HEK293T (cell line): ENCODE results near the gene PRKAG2.

Experiments used
- CTCF ChIA-PET: fragments of 350-600 bp; formaldehyde crosslinking; extraction: SDS; loops from one replicate; lab custom pipeline; 2021; ENCODE audit warnings: antibody characterized with exemption, inconsistent platforms; lab: Yijun Ruan, JAX
- POLR2A ChIA-PET: fragments of 350-600 bp; formaldehyde crosslinking; extraction: SDS; loops from one replicate; lab custom pipeline; 2020; ENCODE audit warnings: antibody characterized with exemption, inconsistent platforms; lab: Yijun Ruan, JAX
- DNase-seq: peaks from one replicate; pipeline ENCODE4 v3.0.0; 2012; ENCODE audit warnings: mixed read lengths; ENCODE audit errors: extremely low spot score
- ARNT ChIP-seq: fragments of 450-650 bp; IDR thresholded peaks from 2 replicates; pipeline ENCODE4 v1.6.1; 2017; ENCODE audit warnings: mild to moderate bottlenecking
- BHLHE40 ChIP-seq: fragments of 450-650 bp; IDR thresholded peaks from 2 replicates; pipeline ENCODE4 v1.6.1; 2016; ENCODE audit warnings: mild to moderate bottlenecking, moderate library complexity, borderline replicate concordance
- CTBP1 ChIP-seq: fragments of 450-650 bp; IDR thresholded peaks from 2 replicates; pipeline ENCODE4 v1.6.1; 2016; ENCODE audit warnings: borderline replicate concordance
- ELF4 ChIP-seq: fragments of 450-650 bp; IDR thresholded peaks from 2 replicates; pipeline ENCODE4 v1.6.1; 2017; ENCODE audit warnings: antibody characterized with exemption
- FOXA1 ChIP-seq: fragments of 450-650 bp; IDR thresholded peaks from 2 replicates; pipeline ENCODE4 v1.6.1; 2016; ENCODE audit warnings: mild to moderate bottlenecking
- FOXK2 ChIP-seq: fragments of 450-650 bp; IDR thresholded peaks from 2 replicates; pipeline ENCODE4 v1.6.1; 2016; ENCODE audit warnings: mild to moderate bottlenecking
- FOXM1 ChIP-seq: fragments of 450-650 bp; IDR thresholded peaks from 2 replicates; pipeline ENCODE4 v1.6.1; 2017; ENCODE audit warnings: mild to moderate bottlenecking, borderline replicate concordance
- HDGF ChIP-seq: fragments of 450-650 bp; IDR thresholded peaks from 2 replicates; pipeline ENCODE4 v1.6.1; 2017; ENCODE audit warnings: antibody characterized with exemption, borderline replicate concordance
- L3MBTL2 ChIP-seq: fragments of 450-650 bp; conservative IDR thresholded peaks from 2 replicates; pipeline ENCODE4 v1.6.1; 2016; ENCODE audit warnings: mild to moderate bottlenecking
- LEF1 ChIP-seq: fragments of 450-650 bp; IDR thresholded peaks from 2 replicates; pipeline ENCODE4 v1.6.1; 2017; ENCODE audit warnings: mild to moderate bottlenecking, borderline replicate concordance
- NFRKB ChIP-seq: fragments of 450-650 bp; IDR thresholded peaks from 2 replicates; pipeline ENCODE4 v1.6.1; 2016; ENCODE audit warnings: mild to moderate bottlenecking, moderate library complexity
- SP1 ChIP-seq: fragments of 450-650 bp; IDR thresholded peaks from 2 replicates; pipeline ENCODE4 v1.6.1; 2017
- SUZ12 ChIP-seq: fragments of 450-650 bp; IDR thresholded peaks from 2 replicates; pipeline ENCODE4 v1.6.1; 2016; ENCODE audit warnings: mild to moderate bottlenecking
- TARDBP ChIP-seq: fragments of 450-650 bp; IDR thresholded peaks from 2 replicates; pipeline ENCODE4 v1.6.1; 2016
- ZNF384 ChIP-seq: fragments of 450-650 bp; IDR thresholded peaks from 2 replicates; pipeline ENCODE4 v1.6.1; 2016
- TF ChIP-seq, protein P1 (sequence below): fragments of 450-650 bp; IDR thresholded peaks from 2 replicates; pipeline ENCODE4 v1.6.1; 2016

PRKAG2 gene

DNA sequence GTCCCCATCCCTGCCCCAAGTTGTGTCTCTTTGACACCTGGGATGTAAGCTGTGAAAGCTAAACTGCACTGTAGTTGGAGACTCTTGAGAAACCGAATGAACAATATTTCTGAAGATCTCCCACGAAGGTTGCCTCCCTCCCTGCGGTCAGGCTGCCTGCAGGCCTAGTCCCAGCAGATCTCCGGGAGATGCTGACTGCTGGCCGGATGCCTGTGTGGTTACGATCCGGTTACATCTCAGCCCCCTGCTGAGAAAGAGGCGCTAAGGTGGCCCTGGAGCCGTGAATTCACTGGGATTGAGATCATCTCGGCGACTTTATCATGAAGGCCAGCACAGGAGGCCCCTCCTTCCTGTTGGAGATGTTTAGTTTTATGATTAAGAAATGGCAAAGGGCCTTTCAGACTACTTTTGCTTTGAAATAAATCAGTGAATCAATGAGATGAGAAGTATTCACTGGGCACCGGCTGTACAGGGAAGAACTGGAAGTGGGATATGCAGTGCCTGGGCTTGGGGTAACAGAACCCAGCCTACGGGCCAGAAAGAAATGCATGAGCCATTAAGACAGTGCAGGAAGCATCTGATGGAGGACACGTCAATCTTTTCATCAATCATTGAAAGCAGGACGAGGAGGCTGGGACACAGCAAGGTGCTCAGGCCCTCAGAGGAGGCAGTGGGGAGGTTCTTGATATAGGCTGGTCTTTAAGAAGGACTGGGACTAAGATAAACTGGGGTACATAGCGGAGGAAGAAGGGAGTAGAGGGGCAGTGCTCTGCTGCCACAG lies 177.6 kb downstream of the PRKAG2 start:
- no peak for TF ChIP-seq SUZ12
- TF ChIP-seq TARDBP, result no peak
- TF ChIP-seq LEF1, result no peak
- no peak for TF ChIP-seq CTBP1
- POLR2A ChIA-PET, result no interaction called here
- DNase-seq, result peak; percentile 62
- CTCF ChIA-PET, result no interaction called here

DNA sequence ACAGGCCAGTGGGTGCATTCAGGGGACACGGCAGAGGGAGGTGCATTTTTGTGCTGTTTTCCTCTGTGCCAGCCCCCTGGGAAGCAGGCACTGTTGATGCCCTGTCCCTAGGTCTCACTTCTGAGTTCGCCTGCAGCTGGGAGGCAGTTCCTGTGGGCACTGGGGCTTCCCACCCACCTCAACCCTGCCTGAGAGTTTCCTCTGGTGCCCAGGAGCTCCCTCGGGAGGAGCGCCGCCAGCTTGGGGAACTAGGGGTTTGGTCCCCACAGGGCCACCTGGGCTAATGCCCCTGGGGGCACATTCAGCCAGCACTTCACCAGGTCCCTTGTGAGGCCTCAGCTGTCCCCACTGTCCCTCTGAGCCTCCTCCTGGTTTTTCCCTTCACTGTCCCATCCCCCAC lies 179.0 kb downstream of the PRKAG2 start:
- TF ChIP-seq ARNT (no peak), FOXK2 (no peak), FOXA1 (no peak), LEF1 (no peak), ELF4 (no peak), SUZ12 (no peak), BHLHE40 (no peak), CTBP1 (no peak), HDGF (no peak), SP1 (no peak), L3MBTL2 (no peak), NFRKB (no peak), ZNF384 (no peak), TARDBP (no peak), FOXM1 (no peak)
- TF ChIP-seq, protein P1, sequence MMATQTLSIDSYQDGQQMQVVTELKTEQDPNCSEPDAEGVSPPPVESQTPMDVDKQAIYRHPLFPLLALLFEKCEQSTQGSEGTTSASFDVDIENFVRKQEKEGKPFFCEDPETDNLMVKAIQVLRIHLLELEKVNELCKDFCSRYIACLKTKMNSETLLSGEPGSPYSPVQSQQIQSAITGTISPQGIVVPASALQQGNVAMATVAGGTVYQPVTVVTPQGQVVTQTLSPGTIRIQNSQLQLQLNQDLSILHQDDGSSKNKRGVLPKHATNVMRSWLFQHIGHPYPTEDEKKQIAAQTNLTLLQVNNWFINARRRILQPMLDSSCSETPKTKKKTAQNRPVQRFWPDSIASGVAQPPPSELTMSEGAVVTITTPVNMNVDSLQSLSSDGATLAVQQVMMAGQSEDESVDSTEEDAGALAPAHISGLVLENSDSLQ, result no peak
- ChIA-PET POLR2A (no interaction called here), CTCF (interaction anchor here (0.7 to 2.8 kb wide), 4 partner anchors 8 to 341 kb away, joined by 3 to 13 read pairs (median 4); no protein-coding TSS in a partner anchor)

DNA sequence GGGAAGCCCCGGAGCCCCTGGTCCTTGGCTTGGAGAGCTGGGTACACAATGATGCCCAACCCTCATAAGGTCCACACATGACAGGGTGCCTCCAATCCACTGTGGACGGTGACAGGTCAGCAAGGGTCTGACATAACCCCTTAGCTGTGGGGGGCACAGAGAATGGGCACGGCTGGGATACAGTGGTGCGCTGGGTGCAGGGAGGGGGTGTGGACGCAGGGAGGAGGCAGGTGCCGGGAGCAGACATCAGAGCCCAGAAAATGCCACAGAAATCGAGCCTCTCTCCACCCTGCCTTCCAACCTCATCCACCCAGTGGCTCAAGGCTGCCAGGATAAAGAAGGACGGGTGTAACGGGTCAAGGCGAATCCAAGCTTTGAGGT lies 179.4 kb downstream of the PRKAG2 start:
- DNase-seq, result no peak
- TF ChIP-seq FOXA1 (no peak), TARDBP (no peak), ELF4 (no peak), ARNT (no peak), FOXK2 (no peak), SUZ12 (no peak), BHLHE40 (no peak), HDGF (no peak), FOXM1 (no peak), L3MBTL2 (no peak), CTBP1 (no peak), LEF1 (no peak), SP1 (no peak), ZNF384 (no peak), NFRKB (no peak)
- TF ChIP-seq, protein P1, result no peak
- ChIA-PET POLR2A (no interaction called here), CTCF (interaction anchor here (0.7 to 2.8 kb wide), 5 partner anchors 8 to 342 kb away, joined by 3 to 13 read pairs (median 4); no protein-coding TSS in a partner anchor)

More for the DNA sequence above, 179.0 kb downstream of the PRKAG2 start:
- DNase-seq, result no peak

DNA sequence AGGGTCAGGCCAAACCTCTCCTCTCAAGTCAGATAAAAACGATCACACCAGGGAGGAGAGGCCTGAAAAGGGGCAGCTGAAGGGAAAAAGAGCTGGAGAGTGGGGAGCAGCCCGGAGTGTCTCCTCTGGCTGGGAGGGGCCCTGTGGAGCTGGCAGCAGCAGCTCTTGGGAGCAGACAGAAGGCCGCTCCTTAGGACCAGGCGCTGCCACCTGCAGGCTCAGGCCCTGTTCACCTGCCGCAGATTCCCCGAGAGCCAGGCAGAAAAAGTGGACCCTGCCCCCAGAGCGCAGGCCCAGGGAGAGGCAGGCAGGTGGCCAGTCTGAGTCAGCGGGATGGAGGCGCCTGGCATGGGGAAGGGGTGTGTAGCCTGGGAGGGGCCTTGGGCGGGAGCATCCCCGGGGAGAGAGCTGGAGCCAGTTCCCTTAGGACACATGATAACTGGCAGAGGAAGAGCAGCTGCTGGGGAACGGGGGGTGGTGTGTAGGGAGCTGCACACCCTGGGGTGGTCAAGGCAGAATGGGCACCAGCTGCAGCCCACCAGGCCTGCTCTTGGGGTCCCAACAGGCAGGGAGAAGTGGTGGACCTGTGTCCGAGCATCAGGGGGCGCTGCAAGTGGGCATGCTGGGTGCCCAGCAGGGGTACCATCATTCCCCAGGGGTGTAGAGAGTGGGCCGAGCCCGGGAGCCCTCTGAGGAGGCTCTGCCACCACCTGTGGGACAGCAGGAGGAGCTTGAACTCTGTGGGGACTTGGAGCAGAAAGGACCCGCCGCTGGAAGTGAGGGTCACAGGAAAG lies 180.0 kb downstream of the PRKAG2 start:
- POLR2A ChIA-PET, result no interaction called here
- no peak for DNase-seq
- CTCF ChIA-PET, result interaction anchor here (0.7 to 2.8 kb wide), 5 partner anchors 8 to 342 kb away, joined by 3 to 13 read pairs (median 4); no protein-coding TSS in a partner anchor
- TF ChIP-seq FOXA1 (no peak), FOXK2 (no peak), NFRKB (no peak), FOXM1 (no peak), SP1 (no peak), LEF1 (no peak), ARNT (no peak)
- TF ChIP-seq, protein P1, result no peak

DNA sequence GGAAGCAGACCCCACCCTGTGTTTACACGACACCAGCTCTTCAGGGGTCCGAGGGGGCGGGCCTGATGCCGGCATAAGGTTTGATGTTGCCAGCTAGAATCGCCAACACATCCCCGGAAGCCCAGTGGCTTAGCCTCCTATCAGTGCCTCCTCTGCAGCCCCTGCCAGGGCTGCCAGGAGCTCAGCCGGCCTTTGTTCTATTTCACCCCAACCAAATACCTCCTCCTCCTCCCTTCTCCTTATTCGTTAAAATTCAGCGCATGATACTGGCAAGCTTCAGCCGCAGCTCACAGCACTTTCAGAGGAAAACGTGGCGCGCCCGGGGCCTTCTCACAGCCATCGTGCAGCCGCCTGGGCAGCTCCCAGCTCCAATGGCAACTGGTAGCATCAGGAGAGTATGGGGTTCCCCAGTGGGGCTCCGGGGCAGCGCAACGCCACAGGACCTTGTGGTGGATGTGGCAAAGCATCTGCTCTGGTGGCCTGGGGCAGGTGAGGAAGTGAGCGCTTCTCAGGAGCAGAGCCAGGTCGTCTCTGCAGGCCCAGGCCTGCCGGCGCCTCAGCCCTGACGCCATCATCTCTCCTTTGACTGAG lies 180.9 kb downstream of the PRKAG2 start:
- TF ChIP-seq SUZ12, result no peak
- POLR2A ChIA-PET, result no interaction called here
- CTCF ChIA-PET, result interaction anchor here (1.3 to 2.8 kb wide), 2 partner anchors 8 to 10 kb away, joined by 4 to 13 read pairs; no protein-coding TSS in a partner anchor

DNA sequence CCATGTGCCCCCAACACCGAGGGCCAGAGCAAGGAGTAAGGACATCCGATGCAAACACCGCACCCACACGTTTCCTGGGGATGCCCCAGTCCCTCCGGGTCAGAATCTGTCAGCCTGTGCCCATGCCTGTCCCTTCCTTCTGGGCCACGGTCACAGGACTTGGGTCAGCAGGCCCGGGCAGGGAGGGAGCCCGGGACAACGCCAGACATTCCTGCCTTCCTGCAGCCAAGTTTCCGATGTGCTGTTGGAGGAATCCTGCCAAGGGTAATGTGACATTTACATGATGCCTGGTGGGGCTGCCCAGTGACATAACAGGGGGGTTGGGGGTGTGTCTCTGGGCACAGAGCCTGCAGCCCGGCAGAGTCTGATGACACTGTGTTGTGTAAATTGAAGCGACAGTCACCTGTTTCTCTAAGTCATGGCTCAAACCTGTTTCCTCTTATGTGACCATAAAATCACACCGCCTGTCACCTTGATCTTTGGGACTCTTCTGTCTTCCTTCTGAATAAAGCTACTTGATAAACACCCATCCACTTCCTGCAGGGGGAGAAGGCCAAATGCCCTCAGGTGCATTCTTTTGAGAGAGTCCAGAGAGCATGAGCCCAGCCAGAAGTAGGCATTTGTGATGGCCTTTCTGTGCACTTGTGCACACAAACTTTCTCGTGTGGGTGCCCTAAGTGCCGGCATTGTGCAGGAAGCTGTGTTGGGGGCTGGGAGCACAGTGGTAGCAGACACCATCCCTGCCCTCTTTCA lies 181.9 kb downstream of the PRKAG2 start:
- CTCF ChIA-PET, result interaction anchor here (2.8 kb wide), 1 partner anchor 11 kb away, joined by 13 read pairs; no protein-coding TSS in a partner anchor
- no peak for DNase-seq
- POLR2A ChIA-PET, result no interaction called here

More for the DNA sequence above, 180.9 kb downstream of the PRKAG2 start:
- DNase-seq, result no peak

More for the DNA sequence above, 181.9 kb downstream of the PRKAG2 start:
- no peak for TF ChIP-seq SP1
- no peak for TF ChIP-seq HDGF
- no peak for TF ChIP-seq ZNF384
- TF ChIP-seq, protein P1, result no peak
